ENCODE results near the gene KIF5C. TPM values are rescaled to one million over a fixed set of nuclear protein-coding genes. Genes with fewer than 3 reads are reported as not detected.

Gene KIF5C
- total and polyA plus RNA-seq, 2 experiments from 2014 or later = 45.0 to 49.1 TPM

DNA sequence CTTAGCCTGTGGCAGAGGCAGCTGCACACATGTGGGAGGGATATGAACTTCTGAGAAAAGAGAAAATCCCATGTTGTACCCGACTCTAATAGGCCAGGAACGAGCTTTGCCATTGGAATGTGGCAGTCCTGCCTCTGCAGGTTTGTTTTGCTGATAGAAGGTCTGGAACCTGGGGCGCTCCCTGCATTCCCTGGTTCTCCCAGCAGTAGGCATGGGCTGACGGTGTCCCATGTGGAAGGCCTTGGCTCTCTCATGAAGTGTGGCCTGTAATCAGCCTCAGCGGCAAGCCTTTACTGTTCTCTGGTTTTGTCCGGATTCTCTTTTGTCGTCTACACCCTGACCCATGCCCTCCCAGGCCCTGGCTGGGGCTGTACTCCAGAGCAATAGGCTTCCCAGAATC, 72.3 kb downstream of the KIF5C start:
- Histone ChIP-seq H3K36me3 (ENCODE audit: insufficient read depth) (peaks cover 10% of the 10 kb centered on the region), H3F3A (replicated peaks; ENCODE audit: low read depth) (no peaks in the 10 kb centered on the region), H3K27ac (ENCODE audit: low read depth) (no peak overlapping the region), H3K4me3 (no peak overlapping the region), H3K9me2 (ENCODE audit: insufficient read depth) (no peaks in the 10 kb centered on the region), H2AFZ (no peak overlapping the region), H3K27me3 (ENCODE audit: insufficient read depth) (no peaks in the 10 kb centered on the region), H4K20me1 (replicated peaks; ENCODE audit: insufficient read depth) (no peaks in the 10 kb centered on the region), H3K4me2 (no peak overlapping the region), H3K4me1 (ENCODE audit: insufficient read depth) (no peaks in the 10 kb centered on the region), H3K79me2 (replicated peaks; ENCODE audit: insufficient read depth) (no peaks in the 10 kb centered on the region)
- H3K4me3 Mint-ChIP-seq = no peak overlapping the region
- H3K27me3 Mint-ChIP-seq (ENCODE audit: insufficient read depth, low read depth, poor library complexity) = no peaks in the 10 kb centered on the region
- H3K27ac Mint-ChIP-seq = no peak overlapping the region
- no peaks in the 10 kb centered on the region for H3K4me1 Mint-ChIP-seq
- TF ChIP-seq ETS1 (IDR thresholded peaks at IDR 0.05) (no peak), CREB1 (CRISPR knock-in tag; IDR thresholded peaks at IDR 0.05; ENCODE audit: low read depth) (no peak), ZNF462 (CRISPR knock-in tag; IDR thresholded peaks at IDR 0.05) (no peak), POLR2AphosphoS5 (IDR thresholded peaks at IDR 0.05; ENCODE audit: low read depth) (no peak), CTCF (conservative IDR thresholded peaks at IDR 0.05; ENCODE audit: low read depth in 2 of 2) (no peak), REST (IDR thresholded peaks at IDR 0.05; ENCODE audit: unreplicated experiment) (no peak), ZNF114 (CRISPR knock-in tag; IDR thresholded peaks at IDR 0.05) (no peak), JUNB (IDR thresholded peaks at IDR 0.05; ENCODE audit: unreplicated experiment) (no peak), STAT1 (IDR thresholded peaks at IDR 0.05; ENCODE audit: unreplicated experiment) (no peak), EZH2phosphoT487 (IDR thresholded peaks at IDR 0.05; ENCODE audit: unreplicated experiment) (no peak), ZNF331 (CRISPR knock-in tag; IDR thresholded peaks at IDR 0.05; ENCODE audit: low read depth) (no peak), NANOG (IDR thresholded peaks at IDR 0.05; ENCODE audit: borderline replicate concordance) (no peak), EZH2 (IDR thresholded peaks at IDR 0.05; ENCODE audit: low read depth, unreplicated experiment) (no peak)
- ATAC-seq = peak; percentile 46
- DNase-seq (ENCODE audit: low spot score) = no peak
- peaks cover 57% of the 10 kb centered on the region for H3K36me3 Mint-ChIP-seq (ENCODE audit: low read depth)
- H3K9me3 Mint-ChIP-seq = no peaks in the 10 kb centered on the region

Data from GM23338 (cell line).